Endothelial cell of umbilical vein (primary cell): ENCODE results near the gene EXOC3. TPM values are rescaled to one million over a fixed set of nuclear protein-coding genes. Genes with fewer than 3 reads are reported as not detected.

Experiments
- BruUV-seq: library from RNA; stranded (reverse); fragments of 400-500 nt; replicated peaks from 2 replicates; lab custom pipeline; 2021; lab: Mats Ljungman, UMichigan
- CTCF ChIA-PET: fragments of 300-600, 350-600 bp; sonication (Branson Sonifier 250); formaldehyde crosslinking; loops from one replicate; lab custom pipeline; 2021; ENCODE audit warnings: antibody characterized with exemption, inconsistent platforms; lab: Charles Lee
- POLR2A ChIA-PET: fragments of 300-600, 350-600 bp; sonication (Branson Sonifier 250); formaldehyde crosslinking; loops from one replicate; lab custom pipeline; 2021; ENCODE audit warnings: antibody characterized with exemption, inconsistent platforms; lab: Charles Lee
- DNase-seq: peaks from one replicate; pipeline ENCODE4 v3.0.0-alpha.2; 2011; ENCODE audit warnings: low read depth, low spot score
- FAIRE-seq: peaks from 2 replicates; lab custom pipeline; 2011; peaks lifted over from hg19 to GRCh38; lab: Jason Lieb, UNC
- H2AFZ ChIP-seq: 2 replicates; pipeline ENCODE4 v1.6.0; 2012; ENCODE audit warnings: low read depth, low read length, control low read depth, inconsistent platforms
- H3K27ac ChIP-seq: 2 replicates; pipeline ENCODE4 v1.5.1; 2011; ENCODE audit warnings: low read depth, mild to moderate bottlenecking, control low read depth, low read length, moderate library complexity; ENCODE audit not compliant: insufficient read depth
- H3K27me3 ChIP-seq, 2 experiments: 2 replicates each; pipeline versions ENCODE4 v1.6.0 to v1.6.1; 2011; ENCODE audit warnings: low read length in 2 of 2, mixed read lengths in 1 of 2; ENCODE audit not compliant: control insufficient read depth in 2 of 2, insufficient read depth in 2 of 2
- H3K36me3 ChIP-seq, 2 experiments: 2 replicates in 1 of 2; 3 replicates in 1 of 2; pipeline ENCODE4 v1.5.1; 2011; ENCODE audit warnings: low read length in 2 of 2, mild to moderate bottlenecking in 1 of 2, moderate library complexity in 1 of 2; ENCODE audit not compliant: control insufficient read depth in 2 of 2, insufficient read depth in 2 of 2; ENCODE audit errors: extremely low read depth in 1 of 2
- H3K4me1 ChIP-seq: 3 replicates; pipeline ENCODE4 v1.5.1; 2011; ENCODE audit warnings: mild to moderate bottlenecking, low read length; ENCODE audit not compliant: control insufficient read depth, insufficient read depth; ENCODE audit errors: extremely low read depth
- H3K4me2 ChIP-seq: 2 replicates; pipeline ENCODE4 v1.6.1; 2011; ENCODE audit warnings: low read length, control low read depth, mixed read lengths; ENCODE audit not compliant: insufficient read depth
- H3K4me3 ChIP-seq, 3 experiments: fragments of 200-600 bp in 1 of 3; sonication (generic), shearing (Covaris generic) in 1 of 3; replicated peaks in 1 of 3; 2 replicates each; pipeline ENCODE4 v1.5.1; 2011 to 2016; ENCODE audit warnings: control low read depth in 3 of 3, low read length in 3 of 3, mild to moderate bottlenecking in 2 of 3, inconsistent platforms in 1 of 3, low read depth in 1 of 3, moderate library complexity in 1 of 3; ENCODE audit not compliant: insufficient read depth in 1 of 3
- H3K79me2 ChIP-seq: 2 replicates; pipeline ENCODE4 v1.6.0; 2012; ENCODE audit warnings: low read length, inconsistent platforms; ENCODE audit not compliant: control insufficient read depth, insufficient read depth
- H3K9ac ChIP-seq: replicated peaks from 2 replicates; pipeline ENCODE3; 2011; ENCODE audit warnings: low read length, control low read depth; ENCODE audit not compliant: insufficient read depth; ENCODE audit errors: extremely low read depth
- H3K9me1 ChIP-seq: replicated peaks from 3 replicates; pipeline ENCODE4 v1.6.0; 2011; ENCODE audit warnings: mild to moderate bottlenecking, low read length; ENCODE audit not compliant: control insufficient read depth, insufficient read depth; ENCODE audit errors: extremely low read depth
- H3K9me3 ChIP-seq: replicated peaks from 2 replicates; pipeline ENCODE4 v1.5.1; 2012; ENCODE audit warnings: low read length, inconsistent platforms; ENCODE audit not compliant: control insufficient read depth, insufficient read depth
- H4K20me1 ChIP-seq: replicated peaks from 2 replicates; pipeline ENCODE3; 2011; ENCODE audit warnings: mild to moderate bottlenecking, low read length; ENCODE audit not compliant: control insufficient read depth, insufficient read depth; ENCODE audit errors: extremely low read depth
- EZH2 ChIP-seq: IDR thresholded peaks from 2 replicates; pipeline ENCODE4 v1.6.1; 2012; ENCODE audit warnings: borderline replicate concordance, low read depth, mild to moderate bottlenecking, moderate library complexity, low read length, inconsistent platforms; ENCODE audit not compliant: severe bottlenecking
- FOS ChIP-seq: IDR thresholded peaks from 2 replicates; pipeline ENCODE4 v1.6.1; 2011; ENCODE audit warnings: mild to moderate bottlenecking, low read length, moderate library complexity, borderline replicate concordance; ENCODE audit not compliant: insufficient read depth
- GATA2 ChIP-seq: IDR thresholded peaks from 2 replicates; pipeline ENCODE4 v1.7.0; 2011; ENCODE audit warnings: low read depth, mild to moderate bottlenecking, moderate library complexity, mixed read lengths, low read length; ENCODE audit not compliant: insufficient read length, insufficient read depth
- JUN ChIP-seq: IDR thresholded peaks from 2 replicates; pipeline ENCODE4 v1.6.1; 2011; ENCODE audit warnings: borderline replicate concordance, low read depth; ENCODE audit not compliant: insufficient read length, insufficient read depth
- MYC ChIP-seq: IDR thresholded peaks from one replicate; pipeline ENCODE4 v1.6.1; 2011; ENCODE audit warnings: mild to moderate bottlenecking, low read depth, low read length
- POLR2A ChIP-seq: IDR thresholded peaks from 2 replicates; pipeline ENCODE4 v1.6.1; 2012; ENCODE audit warnings: low read depth, mild to moderate bottlenecking, control low read depth, low read length
- POLR2AphosphoS5 ChIP-seq: IDR thresholded peaks from 2 replicates; pipeline ENCODE4 v1.6.1; 2012; ENCODE audit warnings: low read depth, mild to moderate bottlenecking, control low read depth, low read length, moderate library complexity; ENCODE audit not compliant: insufficient read depth
- dilution Hi-C: fragments of 300-500 bp; cut with MboI; formaldehyde crosslinking; loops from one replicate; pipeline ENCODE4 v1.15.0; 2019; ENCODE audit warnings: low sequenced_read_pairs; ENCODE audit not compliant: extremely low pct_ligation_motif_present
- intact Hi-C: fragments of 100-400 bp; cut with micrococcal nuclease; formaldehyde crosslinking; loops from one replicate; pipeline ENCODE4 v1.10.0; 2022
- polyA plus RNA-seq, 4 experiments: library from polyadenylated mRNA; depleted of rRNA in 3 of 4; stranded (reverse) in 3 of 4; unstranded in 1 of 4; fragments of >200 nt; gene quantifications; 2 replicates each; pipeline versions ENCODE4 v1.2.1 to v1.2.3, GENCODE V29; 2011 to 2012; ENCODE audit warnings: missing spikeins in 1 of 4
- total RNA-seq: library from RNA; stranded (reverse); gene quantifications from 2 replicates; pipeline ENCODE4 v1.2.3, GENCODE V29; 2021
- TF ChIP-seq, protein P1 (sequence below): IDR thresholded peaks from 2 replicates; pipeline ENCODE4 v1.6.1; 2011; ENCODE audit not compliant: insufficient read depth, insufficient read length
- TF ChIP-seq, protein P2 (sequence below), 2 donors: IDR thresholded peaks; 1 replicate in 1 of 2; 2 replicates in 1 of 2; pipeline ENCODE4 v1.5.1; 2011; ENCODE audit warnings: low read length in 2 of 2, mild to moderate bottlenecking in 2 of 2, moderate library complexity in 2 of 2, control low read depth in 1 of 2, inconsistent platforms in 1 of 2, low read depth in 1 of 2; ENCODE audit not compliant: insufficient read depth in 1 of 2; ENCODE audit errors: extremely low read depth in 1 of 2

EXOC3 gene
- total and polyA plus RNA-seq, 2 donors (not counting 3 experiments of a cell fraction or from before 2014, with no cell fraction given): 26.4 to 52.9 TPM

DNA sequence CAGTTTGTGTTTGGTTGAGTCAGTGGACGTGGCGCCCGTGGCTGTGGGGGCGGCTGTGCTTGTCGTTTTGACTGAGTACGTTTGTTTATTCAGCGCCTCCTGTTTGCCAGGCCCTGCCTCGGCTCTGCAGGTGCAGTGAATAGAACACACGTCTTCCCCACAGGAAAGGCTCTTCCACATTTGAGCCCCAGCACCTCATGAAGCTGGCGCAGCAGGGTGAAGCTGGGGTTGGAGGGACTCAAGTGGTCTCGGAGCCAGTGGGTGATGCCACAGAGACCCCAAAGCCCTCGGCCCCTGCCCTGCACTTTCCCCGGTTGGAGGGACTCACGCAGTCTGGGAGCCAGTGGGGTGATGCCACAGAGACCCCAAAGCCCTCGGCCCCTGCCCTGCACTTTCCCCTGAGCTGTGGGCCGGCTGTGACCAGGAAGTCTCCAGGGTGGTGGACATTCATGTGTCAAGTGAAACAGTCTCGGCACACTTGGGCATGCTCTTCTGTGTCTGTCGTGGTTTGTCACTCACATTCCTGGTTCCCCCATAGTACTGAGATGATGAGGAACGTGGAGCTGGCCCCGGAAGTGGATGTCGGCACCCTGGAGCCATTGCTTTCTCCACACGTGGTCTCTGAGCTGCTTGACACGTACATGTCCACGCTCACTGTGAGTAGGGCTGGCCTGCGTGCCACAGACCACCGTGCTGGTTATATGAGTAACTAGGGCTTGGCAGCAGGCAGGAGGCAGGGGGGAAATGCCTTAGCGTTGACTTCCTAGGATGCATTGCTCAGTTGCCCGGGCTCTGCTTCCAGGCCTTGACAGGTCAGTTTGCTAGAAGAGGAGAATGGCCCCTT lies 13.6 kb downstream of the EXOC3 start:
- TF ChIP-seq GATA2 (no peak), JUN (no peak), MYC (no peak), FOS (no peak), EZH2 (no peak), POLR2A (no peak), POLR2AphosphoS5 (no peak)
- TF ChIP-seq, protein P1, sequence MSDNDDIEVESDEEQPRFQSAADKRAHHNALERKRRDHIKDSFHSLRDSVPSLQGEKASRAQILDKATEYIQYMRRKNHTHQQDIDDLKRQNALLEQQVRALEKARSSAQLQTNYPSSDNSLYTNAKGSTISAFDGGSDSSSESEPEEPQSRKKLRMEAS: no peak
- TF ChIP-seq, protein P2, sequence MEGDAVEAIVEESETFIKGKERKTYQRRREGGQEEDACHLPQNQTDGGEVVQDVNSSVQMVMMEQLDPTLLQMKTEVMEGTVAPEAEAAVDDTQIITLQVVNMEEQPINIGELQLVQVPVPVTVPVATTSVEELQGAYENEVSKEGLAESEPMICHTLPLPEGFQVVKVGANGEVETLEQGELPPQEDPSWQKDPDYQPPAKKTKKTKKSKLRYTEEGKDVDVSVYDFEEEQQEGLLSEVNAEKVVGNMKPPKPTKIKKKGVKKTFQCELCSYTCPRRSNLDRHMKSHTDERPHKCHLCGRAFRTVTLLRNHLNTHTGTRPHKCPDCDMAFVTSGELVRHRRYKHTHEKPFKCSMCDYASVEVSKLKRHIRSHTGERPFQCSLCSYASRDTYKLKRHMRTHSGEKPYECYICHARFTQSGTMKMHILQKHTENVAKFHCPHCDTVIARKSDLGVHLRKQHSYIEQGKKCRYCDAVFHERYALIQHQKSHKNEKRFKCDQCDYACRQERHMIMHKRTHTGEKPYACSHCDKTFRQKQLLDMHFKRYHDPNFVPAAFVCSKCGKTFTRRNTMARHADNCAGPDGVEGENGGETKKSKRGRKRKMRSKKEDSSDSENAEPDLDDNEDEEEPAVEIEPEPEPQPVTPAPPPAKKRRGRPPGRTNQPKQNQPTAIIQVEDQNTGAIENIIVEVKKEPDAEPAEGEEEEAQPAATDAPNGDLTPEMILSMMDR (IDR thresholded peaks at IDR 0.05; ENCODE audit: extremely low read depth in 1 of 2, insufficient read depth in 1 of 2, low read depth in 1 of 2, low read length in 2 of 2): no peak
- Histone ChIP-seq H4K20me1 (no peaks in the 10 kb centered on the region), H3K27ac (no peak overlapping the region), H3K9ac (no peak overlapping the region), H3K9me1 (no peaks in the 10 kb centered on the region), H3K79me2 (peaks cover 19% of the 10 kb centered on the region), H3K4me2 (no peak overlapping the region), H3K36me3 (peaks cover 11 to 35% of the 10 kb centered on the region in 2 experiments), H3K27me3 (no peaks in the 10 kb centered on the region), H3K9me3 (no peaks in the 10 kb centered on the region), H3K4me1 (no peaks in the 10 kb centered on the region), H3K4me3 (no peak overlapping the region), H2AFZ (no peak overlapping the region)
- intact Hi-C loops (no loop called here), dilution Hi-C loops (no loop called here)
- FAIRE-seq (no peak), DNase-seq (no peak)
- BruUV-seq: no TSS peak
- ChIA-PET CTCF (interaction anchor here (1.2 to 1.6 kb wide), 2 partner anchors 10 to 25 kb away, joined by 4 to 13 read pairs; no protein-coding TSS in a partner anchor), POLR2A (no interaction called here)
